ENCODE measurements around the gene ATG12. TPM values are rescaled to one million over a fixed set of nuclear protein-coding genes. Genes with fewer than 3 reads are reported as not detected.

The ATG12 gene
- total RNA-seq, 6 experiments from 2014 or later, result 18.4 to 32.4 (median 21.8) TPM

DNA sequence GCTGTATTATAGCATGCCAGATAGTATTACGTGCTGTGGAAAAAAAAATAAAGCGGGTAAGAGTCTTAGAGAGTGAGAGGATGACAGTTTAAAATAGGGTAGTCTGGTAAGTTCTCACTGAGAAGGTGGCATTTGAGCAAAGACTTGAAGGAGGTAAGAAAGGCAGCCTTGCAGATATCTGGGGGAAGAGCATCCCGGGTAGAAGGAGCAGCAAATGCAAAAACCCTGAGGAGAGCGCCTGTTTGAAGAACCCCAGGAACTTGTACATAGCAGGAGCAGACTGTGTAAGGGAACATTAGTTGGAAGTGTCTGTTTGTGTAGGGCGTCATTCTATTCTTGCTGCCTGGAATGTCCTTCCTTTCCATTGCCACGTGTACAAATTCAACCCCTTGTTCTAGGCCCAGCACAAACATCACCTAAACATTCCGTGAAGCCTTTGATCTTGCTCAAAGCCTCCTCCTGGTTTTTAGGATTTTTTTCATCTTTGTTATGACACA, 3.0 kb upstream of the ATG12 start:
- no peaks in the 10 kb centered on the region for H3K36me3 ChIP-seq
- H3K27ac ChIP-seq, result no peak overlapping the region
- no peak overlapping the region for H3K4me3 ChIP-seq
- H3K4me1 ChIP-seq, result peaks cover 0 to 47% (median 3%) of the 10 kb centered on the region in 4 donors
- intact Hi-C loops (cut with DNase I), result no loop called here
- TF ChIP-seq, protein P1, sequence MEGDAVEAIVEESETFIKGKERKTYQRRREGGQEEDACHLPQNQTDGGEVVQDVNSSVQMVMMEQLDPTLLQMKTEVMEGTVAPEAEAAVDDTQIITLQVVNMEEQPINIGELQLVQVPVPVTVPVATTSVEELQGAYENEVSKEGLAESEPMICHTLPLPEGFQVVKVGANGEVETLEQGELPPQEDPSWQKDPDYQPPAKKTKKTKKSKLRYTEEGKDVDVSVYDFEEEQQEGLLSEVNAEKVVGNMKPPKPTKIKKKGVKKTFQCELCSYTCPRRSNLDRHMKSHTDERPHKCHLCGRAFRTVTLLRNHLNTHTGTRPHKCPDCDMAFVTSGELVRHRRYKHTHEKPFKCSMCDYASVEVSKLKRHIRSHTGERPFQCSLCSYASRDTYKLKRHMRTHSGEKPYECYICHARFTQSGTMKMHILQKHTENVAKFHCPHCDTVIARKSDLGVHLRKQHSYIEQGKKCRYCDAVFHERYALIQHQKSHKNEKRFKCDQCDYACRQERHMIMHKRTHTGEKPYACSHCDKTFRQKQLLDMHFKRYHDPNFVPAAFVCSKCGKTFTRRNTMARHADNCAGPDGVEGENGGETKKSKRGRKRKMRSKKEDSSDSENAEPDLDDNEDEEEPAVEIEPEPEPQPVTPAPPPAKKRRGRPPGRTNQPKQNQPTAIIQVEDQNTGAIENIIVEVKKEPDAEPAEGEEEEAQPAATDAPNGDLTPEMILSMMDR (IDR thresholded peaks at IDR 0.05), result no peak
- TF ChIP-seq POLR2A (IDR thresholded peaks at IDR 0.05), result no peak
- 78% methylated on average over 7 of the region's 7 CpGs for WGBS (ENCODE audit: insufficient coverage, low coverage, low lambda C conversion rate, missing lambda C conversion rate)
- H3K9me3 ChIP-seq, result no peaks in the 10 kb centered on the region
- DNase-seq, result no peak
- H3K27me3 ChIP-seq, result no peaks in the 10 kb centered on the region
- ATAC-seq, result no peak

- Histone ChIP-seq H3K4me1 (peaks cover 0 to 53% (median 5%) of the 10 kb centered on the region in 4 donors), H3K27ac (no peak overlapping the region), H3K4me3 (peak overlapping the region in 2 of 3 donors; percentile 79 to 91), H3K36me3 (no peaks in the 10 kb centered on the region), H3K27me3 (no peaks in the 10 kb centered on the region), H3K9me3 (no peaks in the 10 kb centered on the region)
- no peak for TF ChIP-seq POLR2A (IDR thresholded peaks at IDR 0.05)
- TF ChIP-seq, protein P1 (IDR thresholded peaks at IDR 0.05), result no peak
- intact Hi-C loops (cut with DNase I), result no loop called here
- ATAC-seq (no peak), DNase-seq (no peak)
- WGBS (ENCODE audit: insufficient coverage, low coverage, low lambda C conversion rate, missing lambda C conversion rate), result 53% methylated on average over 6 of the region's 6 CpGs
Observed at GRCh38 chr5:115843444-115844130, 2.2 kb upstream of the ATG12 start.

- WGBS (ENCODE audit: insufficient coverage, low coverage, low lambda C conversion rate, missing lambda C conversion rate), result 5% methylated on average over 3 of the region's 3 CpGs
- Histone ChIP-seq H3K9me3 (no peaks in the 10 kb centered on the region), H3K4me3 (peak overlapping the region; percentile 79 to 91 (median 90)), H3K36me3 (no peaks in the 10 kb centered on the region), H3K27me3 (no peaks in the 10 kb centered on the region), H3K27ac (peak overlapping the region in 2 of 3 donors; percentile 91 to 94), H3K4me1 (peaks cover 0 to 47% (median 6%) of the 10 kb centered on the region in 4 donors)
- ATAC-seq, result no peak
- DNase-seq, result no peak
- intact Hi-C loops (cut with DNase I), result no loop called here
- TF ChIP-seq POLR2A (IDR thresholded peaks at IDR 0.05), result no peak
- TF ChIP-seq, protein P1 (IDR thresholded peaks at IDR 0.05), result no peak
Observed at GRCh38 chr5:115842952-115843351, 1.6 kb upstream of the ATG12 start.

- DNase-seq (no peak), ATAC-seq (peak; percentile 53 to 70 (median 56))
- intact Hi-C loops (cut with DNase I), result no loop called here
- Histone ChIP-seq H3K4me1 (peaks cover 0 to 45% (median 6%) of the 10 kb centered on the region in 4 donors), H3K36me3 (peaks cover 0 to 3% (median under 1%) of the 10 kb centered on the region in 4 donors), H3K4me3 (peak overlapping the region; percentile 79 to 91 (median 90)), H3K9me3 (no peaks in the 10 kb centered on the region), H3K27ac (peak overlapping the region; percentile 91 to 94 (median 93)), H3K27me3 (no peaks in the 10 kb centered on the region)
- TF ChIP-seq, protein P1 (IDR thresholded peaks at IDR 0.05), result peak in 3 of 4 donors; percentile 9 to 28 (median 25)
- TF ChIP-seq POLR2A (IDR thresholded peaks at IDR 0.05), result no peak
- WGBS (ENCODE audit: insufficient coverage, low coverage, low lambda C conversion rate, missing lambda C conversion rate), result 0% methylated on average over 17 of the region's 68 CpGs
Observed at GRCh38 chr5:115842089-115842935, 947 bp upstream of the ATG12 start.

Measured in right lobe of liver (tissue), 6 donors.